OCI-LY1 (cell line): Measurements from ENCODE around the gene MXRA8.

Source experiments
- CTCF ChIP-seq: fragments of 200-600 bp; sonication (generic), shearing (Covaris generic); IDR thresholded peaks from 2 replicates; pipeline ENCODE4 v1.5.1; 2017; ENCODE audit warnings: mild to moderate bottlenecking, antibody characterized with exemption, low read length, moderate library complexity, mixed read lengths
- EZH2 ChIP-seq: fragments of 200-600 bp; sonication (generic), shearing (Covaris generic); IDR thresholded peaks from 2 replicates; pipeline ENCODE4 v1.8.0; 2017; ENCODE audit warnings: borderline replicate concordance, mixed run types, mild to moderate bottlenecking, antibody characterized with exemption, low read length, moderate library complexity, mixed read lengths

- TF ChIP-seq CTCF, result no peak
- TF ChIP-seq EZH2, result no peak
These were observed 5.9 kb upstream of the MXRA8 start for GRCh38 chr1:1364266-1364665.
